HFFc6 (cell line): Measurements from ENCODE around the gene IL21. TPM values are rescaled to one million over a fixed set of nuclear protein-coding genes. Genes with fewer than 3 reads are reported as not detected.

Experiments
- DNase-seq: peaks from one replicate; pipeline ENCODE4 v3.0.0-alpha.2; 2018
- H3K27ac Mint-ChIP-seq: 2 replicates; pipeline ENCODE4 v1.8.0; 2020; ENCODE audit warnings: mild to moderate bottlenecking, mixed read lengths
- H3K27me3 Mint-ChIP-seq: 2 replicates; pipeline ENCODE4 v1.8.0; 2021; ENCODE audit warnings: mild to moderate bottlenecking, moderate library complexity, mixed read lengths; ENCODE audit not compliant: insufficient read depth
- H3K36me3 Mint-ChIP-seq: 2 replicates; pipeline ENCODE4 v1.8.0; 2021; ENCODE audit warnings: low read depth, mixed read lengths
- H3K4me1 Mint-ChIP-seq: 2 replicates; pipeline ENCODE4 v1.8.0; 2020; ENCODE audit warnings: low read depth, mixed read lengths
- H3K4me3 Mint-ChIP-seq: 2 replicates; pipeline ENCODE4 v1.8.0; 2020; ENCODE audit warnings: mild to moderate bottlenecking, moderate library complexity, mixed read lengths
- H3K9me3 Mint-ChIP-seq: 2 replicates; pipeline ENCODE4 v1.8.0; 2020; ENCODE audit warnings: mild to moderate bottlenecking, mixed read lengths
- total RNA-seq, 6 experiments: library from RNA; stranded (reverse); fragmentation: NEBNext Ultra II Directional; extraction: Animal tissue kit (Norgen Biotek cat#: 25700); gene quantifications; 2 replicates in 1 of 6; 3 replicates in 5 of 6; pipeline ENCODE4 v1.2.3, GENCODE V29; 2021
- TF ChIP-seq, protein P1 (sequence below): fragments of 200-600 bp; sonication (generic); IDR thresholded peaks from 2 replicates; pipeline ENCODE4 v1.5.0; 2021; ENCODE audit warnings: antibody characterized with exemption, mild to moderate bottlenecking

Gene IL21
- total RNA-seq, 6 experiments from 2014 or later = not detected

DNA sequence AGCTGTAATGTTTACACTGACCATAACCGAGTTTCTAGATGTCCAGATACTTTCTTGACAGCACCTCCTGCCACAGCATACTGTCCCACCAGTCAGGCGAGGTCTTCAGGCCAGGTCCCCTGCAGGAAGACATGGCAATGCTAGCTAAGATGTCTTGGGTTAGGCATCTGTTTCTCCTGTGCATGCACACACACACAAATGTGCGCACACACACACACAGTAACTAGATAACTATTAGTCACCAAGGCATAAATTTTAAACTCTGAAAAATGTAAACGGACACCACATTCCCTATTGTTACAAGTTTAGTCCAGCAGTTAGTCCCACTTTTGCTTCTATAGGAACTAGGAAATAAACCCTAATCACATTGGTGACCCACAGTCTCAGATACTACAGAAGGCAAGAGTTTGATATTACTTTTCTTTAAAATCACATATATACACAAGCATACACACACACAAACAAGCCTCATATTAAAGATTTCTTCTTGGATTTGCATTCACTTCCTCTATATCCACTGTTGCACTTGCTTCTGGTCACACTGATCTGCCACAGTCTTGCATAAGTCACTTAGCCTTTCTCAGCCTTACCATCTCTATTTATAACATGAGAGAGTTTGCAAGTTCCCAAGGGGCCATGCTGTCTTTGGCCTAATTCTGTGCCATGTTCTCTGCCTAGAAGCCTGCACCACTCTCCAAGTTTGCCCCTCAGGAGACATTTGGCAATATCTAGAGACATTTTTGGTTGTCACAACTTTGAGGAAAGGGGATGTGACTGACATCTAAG lies 32.2 kb downstream of the IL21 start:
- Mint-ChIP-seq H3K4me1 (peaks cover 38% of the 10 kb centered on the region), H3K36me3 (no peaks in the 10 kb centered on the region), H3K4me3 (no peak overlapping the region), H3K27ac (no peak overlapping the region), H3K27me3 (peaks cover 4% of the 10 kb centered on the region), H3K9me3 (no peaks in the 10 kb centered on the region)
- DNase-seq = peak; percentile 65
- TF ChIP-seq, protein P1, sequence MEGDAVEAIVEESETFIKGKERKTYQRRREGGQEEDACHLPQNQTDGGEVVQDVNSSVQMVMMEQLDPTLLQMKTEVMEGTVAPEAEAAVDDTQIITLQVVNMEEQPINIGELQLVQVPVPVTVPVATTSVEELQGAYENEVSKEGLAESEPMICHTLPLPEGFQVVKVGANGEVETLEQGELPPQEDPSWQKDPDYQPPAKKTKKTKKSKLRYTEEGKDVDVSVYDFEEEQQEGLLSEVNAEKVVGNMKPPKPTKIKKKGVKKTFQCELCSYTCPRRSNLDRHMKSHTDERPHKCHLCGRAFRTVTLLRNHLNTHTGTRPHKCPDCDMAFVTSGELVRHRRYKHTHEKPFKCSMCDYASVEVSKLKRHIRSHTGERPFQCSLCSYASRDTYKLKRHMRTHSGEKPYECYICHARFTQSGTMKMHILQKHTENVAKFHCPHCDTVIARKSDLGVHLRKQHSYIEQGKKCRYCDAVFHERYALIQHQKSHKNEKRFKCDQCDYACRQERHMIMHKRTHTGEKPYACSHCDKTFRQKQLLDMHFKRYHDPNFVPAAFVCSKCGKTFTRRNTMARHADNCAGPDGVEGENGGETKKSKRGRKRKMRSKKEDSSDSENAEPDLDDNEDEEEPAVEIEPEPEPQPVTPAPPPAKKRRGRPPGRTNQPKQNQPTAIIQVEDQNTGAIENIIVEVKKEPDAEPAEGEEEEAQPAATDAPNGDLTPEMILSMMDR = no peak

DNA sequence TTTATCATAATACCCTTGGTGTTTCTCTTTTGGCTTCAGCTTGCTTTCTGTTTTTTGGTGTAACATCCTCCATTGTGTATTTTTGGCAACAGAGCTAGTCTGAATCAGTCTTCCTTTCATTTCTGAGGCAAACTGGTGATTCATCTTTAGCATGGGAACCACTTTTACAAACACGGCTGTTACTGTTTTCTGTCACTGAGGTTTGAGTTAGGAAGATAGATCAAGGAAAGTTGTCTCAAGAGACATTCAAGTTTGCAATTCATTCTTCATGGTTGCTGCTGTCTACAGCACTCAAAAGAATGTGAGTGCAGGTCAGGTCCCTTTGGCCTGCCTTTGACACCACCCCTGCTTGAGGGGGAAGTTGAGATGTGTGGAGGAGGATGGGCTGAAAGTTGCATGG lies 36.3 kb downstream of the IL21 start:
- peaks cover 39% of the 10 kb centered on the region for H3K4me1 Mint-ChIP-seq
- peak overlapping the region; percentile 75 for H3K4me3 Mint-ChIP-seq
- no peaks in the 10 kb centered on the region for H3K36me3 Mint-ChIP-seq
- peak; percentile 77 for DNase-seq
- TF ChIP-seq, protein P1 = no peak
- peaks cover 4% of the 10 kb centered on the region for H3K27me3 Mint-ChIP-seq
- H3K9me3 Mint-ChIP-seq = no peaks in the 10 kb centered on the region
- H3K27ac Mint-ChIP-seq = peak overlapping the region; percentile 89

DNA sequence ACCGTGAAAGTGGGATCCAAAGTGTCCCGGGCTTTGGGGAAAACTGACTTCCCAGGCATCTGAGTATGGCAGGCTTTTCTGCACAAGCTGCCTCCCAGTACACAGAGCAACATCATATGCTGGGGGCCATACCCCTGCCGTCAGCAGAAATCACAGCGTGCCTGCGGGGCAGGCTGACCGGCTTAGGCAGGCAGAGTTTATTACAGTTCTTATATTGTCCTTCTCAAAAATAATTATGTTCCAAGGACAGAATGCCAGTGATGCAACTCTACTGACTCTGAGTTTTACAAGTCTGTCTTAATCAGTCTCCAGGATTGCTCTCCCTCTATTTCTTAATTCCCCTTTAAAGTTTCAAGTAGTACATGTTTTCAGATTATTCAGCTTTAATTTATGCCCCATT lies 37.0 kb downstream of the IL21 start:
- Mint-ChIP-seq H3K4me3 (peak overlapping the region; percentile 75; the same call in 1 of the 2 replicates), H3K36me3 (no peaks in the 10 kb centered on the region), H3K27ac (peak overlapping the region; percentile 89), H3K9me3 (no peaks in the 10 kb centered on the region), H3K27me3 (peaks cover 4% of the 10 kb centered on the region), H3K4me1 (peaks cover 38% of the 10 kb centered on the region)
- DNase-seq = peak; percentile 41
- TF ChIP-seq, protein P1 = no peak

DNA sequence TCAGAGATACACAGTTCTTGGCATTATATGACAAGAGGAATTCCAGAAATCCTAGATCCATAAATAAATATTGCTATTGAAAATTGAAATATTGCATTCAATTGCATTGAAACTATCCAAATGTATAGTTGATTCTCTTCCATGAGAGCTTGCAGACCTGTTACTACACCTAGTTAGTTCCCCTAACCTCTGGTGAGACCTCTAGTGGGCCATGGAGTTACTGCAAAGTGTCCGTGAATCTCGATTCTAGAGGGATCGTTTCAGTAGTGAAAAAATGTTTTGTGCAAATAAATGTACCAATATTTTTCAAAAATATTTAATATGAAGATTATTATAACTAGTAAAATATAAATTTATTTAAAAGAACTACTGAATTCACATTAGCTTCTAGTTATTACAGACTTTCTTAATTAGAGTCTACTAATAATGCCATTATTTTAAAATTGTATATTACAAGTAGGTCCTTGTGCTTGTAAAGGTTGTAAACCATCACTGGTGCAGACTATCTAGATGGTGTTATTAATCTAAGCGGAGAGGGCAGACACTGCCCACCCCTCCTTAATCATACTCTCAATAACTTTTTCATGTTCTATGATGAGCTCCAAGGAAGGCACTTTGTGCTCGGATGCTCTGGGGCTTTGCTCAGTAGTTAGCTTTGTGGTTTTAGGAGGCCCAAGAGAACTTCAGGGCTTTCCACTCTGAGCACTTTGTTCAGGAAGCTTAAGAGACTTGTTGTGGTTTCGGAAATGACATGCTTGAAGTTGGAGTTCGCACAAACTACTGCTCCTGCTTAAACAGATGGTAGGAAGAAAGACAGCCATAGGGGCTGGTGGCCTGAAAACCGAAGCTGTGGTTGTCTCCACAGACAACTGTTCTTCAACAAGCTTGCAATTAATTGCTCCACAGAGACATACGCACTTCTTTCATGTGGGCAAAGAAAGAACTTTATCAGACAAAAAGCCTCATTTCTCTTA lies 42.8 kb downstream of the IL21 start:
- H3K27ac Mint-ChIP-seq = no peak overlapping the region
- H3K4me3 Mint-ChIP-seq = no peak overlapping the region
- H3K4me1 Mint-ChIP-seq = peaks cover 7% of the 10 kb centered on the region; the same call in 1 of the 2 replicates
- peak; percentile 37 for DNase-seq
- TF ChIP-seq, protein P1 = peak; percentile 83
- H3K9me3 Mint-ChIP-seq = no peaks in the 10 kb centered on the region; the same call in 1 of the 2 replicates
- H3K27me3 Mint-ChIP-seq = peaks cover 2% of the 10 kb centered on the region
- no peaks in the 10 kb centered on the region for H3K36me3 Mint-ChIP-seq

DNA sequence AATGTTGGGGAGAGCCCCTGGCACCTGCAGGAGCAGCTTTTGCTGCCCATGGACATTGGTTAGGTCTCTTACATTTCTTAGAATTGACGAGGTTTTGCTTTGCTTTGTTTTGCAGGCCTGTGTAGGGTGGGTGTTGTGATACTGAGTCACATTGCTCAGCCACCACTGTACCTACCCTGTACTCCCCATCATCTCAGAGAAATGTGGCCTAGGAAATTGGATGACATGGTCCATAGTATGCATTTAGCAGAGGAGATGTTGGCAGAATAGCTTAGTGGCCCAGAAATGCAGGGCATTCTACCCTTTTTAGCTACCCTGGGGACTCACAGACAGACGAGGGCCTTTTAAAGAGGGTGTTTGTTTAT lies 43.7 kb downstream of the IL21 start:
- peaks cover 6% of the 10 kb centered on the region for H3K27me3 Mint-ChIP-seq
- DNase-seq = no peak
- no peaks in the 10 kb centered on the region for H3K36me3 Mint-ChIP-seq
- no peaks in the 10 kb centered on the region; the same call in 1 of the 2 replicates for H3K9me3 Mint-ChIP-seq
- H3K4me1 Mint-ChIP-seq = no peaks in the 10 kb centered on the region
- H3K4me3 Mint-ChIP-seq = no peak overlapping the region
- no peak overlapping the region for H3K27ac Mint-ChIP-seq
- TF ChIP-seq, protein P1 = no peak; the same call in 1 of the 2 replicates
